Neutrophil (primary cell): ENCODE measurements around the gene USF2.

Experiments used
- H3K27ac ChIP-seq: fragments of 200-600 bp; sonication (generic); 2 replicates; pipeline ENCODE4 v1.5.1; 2016; ENCODE audit warnings: mild to moderate bottlenecking, moderate library complexity
- H3K27me3 ChIP-seq: fragments of 200-600 bp; sonication (generic); 2 replicates; pipeline ENCODE4 v1.6.0; 2016; ENCODE audit warnings: mild to moderate bottlenecking
- H3K36me3 ChIP-seq: fragments of 200-600 bp; sonication (generic); 2 replicates; pipeline ENCODE4 v1.5.1; 2017
- H3K4me1 ChIP-seq, 2 experiments: fragments of 200-600 bp in 1 of 2; sonication (generic) in 1 of 2; 1 replicate in 1 of 2; 2 replicates in 1 of 2; pipeline versions ENCODE4 v1.5.1 to v1.6.1; 2013 to 2016; ENCODE audit warnings: low read depth in 1 of 2, low read length in 1 of 2, mild to moderate bottlenecking in 1 of 2, moderate library complexity in 1 of 2; ENCODE audit not compliant: control insufficient read depth in 1 of 2, insufficient read depth in 1 of 2
- H3K4me3 ChIP-seq, 2 experiments: fragments of 200-600 bp in 1 of 2; sonication (generic) in 1 of 2; 1 replicate in 1 of 2; 2 replicates in 1 of 2; pipeline ENCODE4 v1.5.1; 2013 to 2016; ENCODE audit warnings: low read depth in 1 of 2, low read length in 1 of 2, mild to moderate bottlenecking in 1 of 2, moderate library complexity in 1 of 2
- H3K9me3 ChIP-seq: fragments of 200-600 bp; sonication (generic); 2 replicates; pipeline ENCODE4 v1.5.1; 2016
- CTCF ChIP-seq: fragments of 200-600 bp; sonication (generic); IDR thresholded peaks from 2 replicates; pipeline ENCODE4 v1.5.1; 2016; ENCODE audit warnings: antibody characterized with exemption

The USF2 gene

GRCh38 chr19:35321291-35321690 lies 52.5 kb downstream of the USF2 start:
- Histone ChIP-seq H3K27me3 (no peaks in the 10 kb centered on the region), H3K9me3 (no peaks in the 10 kb centered on the region), H3K4me3 (no peak overlapping the region), H3K36me3 (no peaks in the 10 kb centered on the region), H3K27ac (no peak overlapping the region), H3K4me1 (peaks cover 23 to 25% of the 10 kb centered on the region in 2 experiments)
- no peak for TF ChIP-seq CTCF

GRCh38 chr19:35322014-35322413 lies 53.3 kb downstream of the USF2 start:
- Histone ChIP-seq H3K4me3 (no peak overlapping the region), H3K27ac (no peak overlapping the region), H3K36me3 (no peaks in the 10 kb centered on the region), H3K27me3 (no peaks in the 10 kb centered on the region), H3K9me3 (no peaks in the 10 kb centered on the region), H3K4me1 (peaks cover 23 to 25% of the 10 kb centered on the region in 2 experiments)
- no peak for TF ChIP-seq CTCF

- TF ChIP-seq CTCF: no peak
- H3K9me3 ChIP-seq: no peaks in the 10 kb centered on the region
Measured at GRCh38 chr19:35327642-35328041, 58.9 kb downstream of the USF2 start.

GRCh38 chr19:35328851-35329285 lies 60.1 kb downstream of the USF2 start, which contains the start of gene CD22:
CD22 (plus strand) TSS chr19:35329187; CDS start chr19:35332041, 2,854 bp downstream.
- peaks cover 10 to 14% of the 10 kb centered on the region in 2 experiments for H3K4me1 ChIP-seq
- no peaks in the 10 kb centered on the region for H3K36me3 ChIP-seq
- TF ChIP-seq CTCF: no peak
- H3K27me3 ChIP-seq: peaks cover 16% of the 10 kb centered on the region
- H3K4me3 ChIP-seq: no peak within 1 kb of the TSS
- H3K9me3 ChIP-seq: no peaks in the 10 kb centered on the region
- H3K27ac ChIP-seq: no peak within 1 kb of the TSS

More at GRCh38 chr19:35327642-35328041, 58.9 kb downstream of the USF2 start:
- Histone ChIP-seq H3K4me1 (peaks cover 10 to 15% of the 10 kb centered on the region in 2 experiments), H3K4me3 (no peak overlapping the region), H3K36me3 (no peaks in the 10 kb centered on the region), H3K27ac (no peak overlapping the region), H3K27me3 (peaks cover 5% of the 10 kb centered on the region)

GRCh38 chr19:35329323-35329722 lies 60.6 kb downstream of the USF2 start:
- peaks cover 16% of the 10 kb centered on the region for H3K27me3 ChIP-seq
- H3K36me3 ChIP-seq: no peaks in the 10 kb centered on the region
- no peak overlapping the region for H3K4me3 ChIP-seq
- H3K4me1 ChIP-seq: peaks cover 7 to 9% of the 10 kb centered on the region in 2 experiments
- no peak for TF ChIP-seq CTCF
- no peaks in the 10 kb centered on the region for H3K9me3 ChIP-seq
- no peak overlapping the region for H3K27ac ChIP-seq
